ENCODE measurements around the gene HYLS1. TPM values are rescaled to one million over a fixed set of nuclear protein-coding genes. Genes with fewer than 3 reads are reported as not detected.

HYLS1 gene
- total and polyA plus RNA-seq, 2 experiments from 2014 or later: 14.6 to 25.7 TPM

DNA sequence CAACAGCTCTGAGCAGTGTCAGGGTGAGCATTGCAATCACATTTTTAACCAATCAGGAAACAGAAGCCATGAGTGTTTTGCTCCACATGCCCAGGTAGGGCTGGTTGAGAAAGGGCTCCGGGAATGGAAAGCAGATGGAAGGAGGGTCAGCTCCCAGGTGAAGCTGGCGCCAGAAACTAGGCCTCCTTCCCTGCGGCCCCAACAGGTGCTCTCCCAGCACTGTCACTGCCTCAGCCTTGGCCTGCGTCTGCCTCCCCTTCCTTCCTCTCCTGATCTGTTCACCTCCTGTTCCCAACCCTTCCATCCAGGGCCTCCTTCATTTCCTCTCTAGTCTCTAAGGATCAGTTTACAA lies 53.8 kb downstream of the HYLS1 start:
- no peak overlapping the region for H3K27ac ChIP-seq (ENCODE audit: low read depth)
- no peaks in the 10 kb centered on the region for H3K9me2 ChIP-seq (ENCODE audit: insufficient read depth)
- H3K36me3 ChIP-seq (ENCODE audit: insufficient read depth): no peaks in the 10 kb centered on the region
- Mint-ChIP-seq H3K4me1 (peaks cover 22% of the 10 kb centered on the region), H3K27me3 (ENCODE audit: insufficient read depth, low read depth, poor library complexity) (peaks cover 15% of the 10 kb centered on the region), H3K4me3 (no peak overlapping the region), H3K27ac (peak overlapping the region; percentile 26; the same call in 1 of the 2 replicates), H3K36me3 (ENCODE audit: low read depth) (no peaks in the 10 kb centered on the region), H3K9me3 (no peaks in the 10 kb centered on the region; the same call in 2 of the 3 replicates)
- DNase-seq (ENCODE audit: low spot score): no peak
- H3K4me3 ChIP-seq: peak overlapping the region; percentile 22; the same call in 1 of the 2 replicates
- no peaks in the 10 kb centered on the region for H3K79me2 ChIP-seq (replicated peaks; ENCODE audit: insufficient read depth)
- 0 out of 2 replicates have a peak overlapping the region, but pooled peaks have one; percentile 39 for H3K4me2 ChIP-seq
- no peaks in the 10 kb centered on the region for H3K27me3 ChIP-seq (ENCODE audit: insufficient read depth)
- TF ChIP-seq POLR2AphosphoS5 (IDR thresholded peaks at IDR 0.05; ENCODE audit: low read depth) (no peak), ZNF114 (CRISPR knock-in tag; IDR thresholded peaks at IDR 0.05) (no peak), ZNF462 (CRISPR knock-in tag; IDR thresholded peaks at IDR 0.05) (no peak), JUNB (IDR thresholded peaks at IDR 0.05; ENCODE audit: unreplicated experiment) (no peak)
- TF ChIP-seq, protein P1, sequence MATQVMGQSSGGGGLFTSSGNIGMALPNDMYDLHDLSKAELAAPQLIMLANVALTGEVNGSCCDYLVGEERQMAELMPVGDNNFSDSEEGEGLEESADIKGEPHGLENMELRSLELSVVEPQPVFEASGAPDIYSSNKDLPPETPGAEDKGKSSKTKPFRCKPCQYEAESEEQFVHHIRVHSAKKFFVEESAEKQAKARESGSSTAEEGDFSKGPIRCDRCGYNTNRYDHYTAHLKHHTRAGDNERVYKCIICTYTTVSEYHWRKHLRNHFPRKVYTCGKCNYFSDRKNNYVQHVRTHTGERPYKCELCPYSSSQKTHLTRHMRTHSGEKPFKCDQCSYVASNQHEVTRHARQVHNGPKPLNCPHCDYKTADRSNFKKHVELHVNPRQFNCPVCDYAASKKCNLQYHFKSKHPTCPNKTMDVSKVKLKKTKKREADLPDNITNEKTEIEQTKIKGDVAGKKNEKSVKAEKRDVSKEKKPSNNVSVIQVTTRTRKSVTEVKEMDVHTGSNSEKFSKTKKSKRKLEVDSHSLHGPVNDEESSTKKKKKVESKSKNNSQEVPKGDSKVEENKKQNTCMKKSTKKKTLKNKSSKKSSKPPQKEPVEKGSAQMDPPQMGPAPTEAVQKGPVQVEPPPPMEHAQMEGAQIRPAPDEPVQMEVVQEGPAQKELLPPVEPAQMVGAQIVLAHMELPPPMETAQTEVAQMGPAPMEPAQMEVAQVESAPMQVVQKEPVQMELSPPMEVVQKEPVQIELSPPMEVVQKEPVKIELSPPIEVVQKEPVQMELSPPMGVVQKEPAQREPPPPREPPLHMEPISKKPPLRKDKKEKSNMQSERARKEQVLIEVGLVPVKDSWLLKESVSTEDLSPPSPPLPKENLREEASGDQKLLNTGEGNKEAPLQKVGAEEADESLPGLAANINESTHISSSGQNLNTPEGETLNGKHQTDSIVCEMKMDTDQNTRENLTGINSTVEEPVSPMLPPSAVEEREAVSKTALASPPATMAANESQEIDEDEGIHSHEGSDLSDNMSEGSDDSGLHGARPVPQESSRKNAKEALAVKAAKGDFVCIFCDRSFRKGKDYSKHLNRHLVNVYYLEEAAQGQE (IDR thresholded peaks at IDR 0.05; ENCODE audit: unreplicated experiment): no peak
- TF ChIP-seq, protein P2, sequence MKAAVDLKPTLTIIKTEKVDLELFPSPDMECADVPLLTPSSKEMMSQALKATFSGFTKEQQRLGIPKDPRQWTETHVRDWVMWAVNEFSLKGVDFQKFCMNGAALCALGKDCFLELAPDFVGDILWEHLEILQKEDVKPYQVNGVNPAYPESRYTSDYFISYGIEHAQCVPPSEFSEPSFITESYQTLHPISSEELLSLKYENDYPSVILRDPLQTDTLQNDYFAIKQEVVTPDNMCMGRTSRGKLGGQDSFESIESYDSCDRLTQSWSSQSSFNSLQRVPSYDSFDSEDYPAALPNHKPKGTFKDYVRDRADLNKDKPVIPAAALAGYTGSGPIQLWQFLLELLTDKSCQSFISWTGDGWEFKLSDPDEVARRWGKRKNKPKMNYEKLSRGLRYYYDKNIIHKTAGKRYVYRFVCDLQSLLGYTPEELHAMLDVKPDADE (IDR thresholded peaks at IDR 0.05): no peak
- H2AFZ ChIP-seq: peak overlapping the region; percentile 99
- peak; percentile 42 for ATAC-seq
- H3F3A ChIP-seq (replicated peaks; ENCODE audit: low read depth): no peaks in the 10 kb centered on the region
- no peaks in the 10 kb centered on the region for H4K20me1 ChIP-seq (replicated peaks; ENCODE audit: insufficient read depth)
- H3K4me1 ChIP-seq (ENCODE audit: insufficient read depth): peaks cover 13% of the 10 kb centered on the region

Data from GM23338 (cell line).